Astrocyte (in vitro differentiated cells and primary cell): Measurements from ENCODE around the gene C1orf159. TPM values are rescaled to one million over a fixed set of nuclear protein-coding genes. Genes with fewer than 3 reads are reported as not detected.
A peak's percentile ranks its signal among the peaks of the same experiment; 100 is the strongest.

Experiments
- DNase-seq: peaks from one replicate; pipeline ENCODE4 v3.0.0-alpha.2; 2010; ENCODE audit warnings: low read depth
- FAIRE-seq: peaks from 2 replicates; lab custom pipeline; 2011; peaks lifted over from hg19 to GRCh38; lab: Jason Lieb, UNC
- H2AFZ ChIP-seq: 2 replicates; pipeline ENCODE4 v1.6.0; 2012; ENCODE audit warnings: low read depth, low read length, inconsistent platforms
- H3K27ac ChIP-seq: 2 replicates; pipeline ENCODE4 v1.5.1; 2011; ENCODE audit warnings: low read depth, low read length, inconsistent platforms
- H3K27me3 ChIP-seq: 2 replicates; pipeline ENCODE4 v1.6.0; 2011; ENCODE audit warnings: low read length, inconsistent platforms; ENCODE audit not compliant: insufficient read depth
- H3K36me3 ChIP-seq: 2 replicates; pipeline ENCODE4 v1.5.1; 2011; ENCODE audit warnings: low read length, inconsistent platforms; ENCODE audit not compliant: insufficient read depth
- H3K4me1 ChIP-seq: 2 replicates; pipeline ENCODE4 v1.5.1; 2011; ENCODE audit warnings: low read length, inconsistent platforms; ENCODE audit not compliant: insufficient read depth
- H3K4me2 ChIP-seq: 2 replicates; pipeline ENCODE4 v1.6.0; 2012; ENCODE audit warnings: low read length, inconsistent platforms
- H3K4me3 ChIP-seq: 2 replicates; pipeline ENCODE4 v1.5.1; 2011; ENCODE audit warnings: low read depth, mild to moderate bottlenecking, low read length, inconsistent platforms; ENCODE audit not compliant: insufficient read depth
- H3K79me2 ChIP-seq: 2 replicates; pipeline ENCODE4 v1.6.0; 2012; ENCODE audit warnings: mild to moderate bottlenecking, low read length, inconsistent platforms; ENCODE audit not compliant: insufficient read depth
- H3K9ac ChIP-seq: 2 replicates; pipeline ENCODE4 v1.6.0; 2012; ENCODE audit warnings: mild to moderate bottlenecking, low read length, inconsistent platforms
- H3K9me3 ChIP-seq: 2 replicates; pipeline ENCODE4 v1.5.1; 2012; ENCODE audit warnings: low read depth, mild to moderate bottlenecking, low read length, inconsistent platforms; ENCODE audit not compliant: insufficient read depth
- H4K20me1 ChIP-seq: 2 replicates; pipeline ENCODE4 v1.6.0; 2012; ENCODE audit warnings: low read length, inconsistent platforms; ENCODE audit not compliant: insufficient read depth
- H3K27ac Mint-ChIP-seq: one replicate; pipeline ENCODE4 v1.8.0; 2021; ENCODE audit warnings: mild to moderate bottlenecking, mixed read lengths; ENCODE audit not compliant: unreplicated experiment
- H3K27me3 Mint-ChIP-seq: one replicate; pipeline ENCODE4 v1.8.0; 2021; ENCODE audit warnings: low read depth, mixed read lengths; ENCODE audit not compliant: unreplicated experiment
- H3K36me3 Mint-ChIP-seq: one replicate; pipeline ENCODE4 v1.8.0; 2021; ENCODE audit warnings: low read depth, mixed read lengths; ENCODE audit not compliant: unreplicated experiment
- H3K4me1 Mint-ChIP-seq: one replicate; pipeline ENCODE4 v1.8.0; 2021; ENCODE audit warnings: low read depth, mixed read lengths; ENCODE audit not compliant: unreplicated experiment
- H3K4me3 Mint-ChIP-seq: one replicate; pipeline ENCODE4 v1.8.0; 2021; ENCODE audit warnings: mild to moderate bottlenecking, moderate library complexity, mixed read lengths; ENCODE audit not compliant: unreplicated experiment
- H3K9me3 Mint-ChIP-seq: one replicate; pipeline ENCODE4 v1.8.0; 2021; ENCODE audit warnings: mild to moderate bottlenecking, mixed read lengths; ENCODE audit not compliant: unreplicated experiment
- CTCF ChIP-seq: IDR thresholded peaks from 2 replicates; pipeline ENCODE4 v1.5.1; 2011; ENCODE audit warnings: low read depth, mild to moderate bottlenecking, inconsistent platforms, low read length, moderate library complexity; ENCODE audit not compliant: insufficient read depth
- EZH2 ChIP-seq: IDR thresholded peaks from 2 replicates; pipeline ENCODE4 v1.6.1; 2012; ENCODE audit warnings: mild to moderate bottlenecking, low read length, inconsistent platforms; ENCODE audit not compliant: insufficient read depth
- total RNA-seq: library from RNA; stranded (reverse); gene quantifications from 2 replicates; pipeline ENCODE4 v1.2.1, GENCODE V29; 2021

Gene C1orf159
- total RNA-seq, 1 donor from 2014 or later: 13.9 TPM

- Histone ChIP-seq H3K9ac (no peak overlapping the region), H3K9me3 (no peaks in the 10 kb centered on the region), H3K27me3 (no peaks in the 10 kb centered on the region), H4K20me1 (peaks cover 9% of the 10 kb centered on the region), H3K4me1 (peaks cover 26% of the 10 kb centered on the region), H3K4me3 (no peak overlapping the region), H3K79me2 (no peaks in the 10 kb centered on the region), H3K27ac (no peak overlapping the region), H2AFZ (no peak overlapping the region), H3K4me2 (peak overlapping the region; percentile 44), H3K36me3 (no peaks in the 10 kb centered on the region)
- no peak for FAIRE-seq
- Mint-ChIP-seq H3K27me3 (peaks cover 4% of the 10 kb centered on the region), H3K4me3 (no peak overlapping the region), H3K4me1 (peaks cover 4% of the 10 kb centered on the region), H3K27ac (no peak overlapping the region), H3K9me3 (no peaks in the 10 kb centered on the region), H3K36me3 (peaks cover 2% of the 10 kb centered on the region)
- no peak for DNase-seq
- TF ChIP-seq EZH2 (peak; percentile 47), CTCF (no peak)
Observed at GRCh38 chr1:1061682-1062345, 54.1 kb downstream of the C1orf159 start.

DNA sequence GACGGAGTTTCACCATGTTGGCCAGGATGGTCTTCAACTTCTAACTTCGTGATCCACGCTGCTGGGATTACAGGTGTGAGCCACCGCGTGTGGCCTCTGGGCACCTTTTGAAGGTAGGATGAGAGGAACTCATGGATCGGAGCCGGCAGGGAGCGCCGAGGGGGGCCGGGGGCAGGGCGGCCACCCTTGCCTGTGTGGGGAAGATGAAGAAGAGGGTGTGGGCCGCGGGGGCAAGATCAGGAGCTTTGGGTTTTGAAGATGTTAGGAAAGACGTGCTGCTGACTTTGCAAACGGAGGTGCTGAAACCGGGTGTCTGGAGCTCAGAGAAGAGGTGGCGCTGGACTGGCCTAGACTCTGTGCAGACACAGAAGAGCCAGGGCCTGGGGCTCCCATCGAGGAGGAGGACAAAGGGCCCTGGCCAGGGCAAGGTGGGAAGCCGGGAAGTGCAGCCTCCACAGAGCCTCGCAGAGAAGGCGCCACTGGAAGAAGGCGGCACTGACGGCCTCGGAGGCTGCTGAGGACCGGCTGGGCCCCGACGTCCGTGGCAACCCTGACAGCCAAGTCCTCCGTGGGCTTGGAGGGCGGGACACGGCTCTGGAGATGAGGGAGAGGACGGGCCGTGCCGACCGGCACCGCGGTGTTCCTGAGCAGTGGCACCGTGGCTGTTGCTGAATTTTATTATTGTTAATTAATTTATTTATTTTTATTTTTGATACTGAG lies 55.4 kb downstream of the C1orf159 start:
- Histone ChIP-seq H3K9me3 (no peaks in the 10 kb centered on the region), H3K36me3 (no peaks in the 10 kb centered on the region), H3K27ac (no peak overlapping the region), H3K79me2 (no peaks in the 10 kb centered on the region), H4K20me1 (peaks cover 20% of the 10 kb centered on the region), H3K9ac (no peak overlapping the region), H3K4me3 (peak overlapping the region; percentile 61), H3K4me1 (peaks cover 26% of the 10 kb centered on the region), H3K4me2 (peak overlapping the region; percentile 91), H3K27me3 (no peaks in the 10 kb centered on the region), H2AFZ (no peak overlapping the region)
- no peaks in the 10 kb centered on the region for H3K9me3 Mint-ChIP-seq
- H3K27me3 Mint-ChIP-seq: peaks cover 4% of the 10 kb centered on the region
- FAIRE-seq: no peak
- H3K4me1 Mint-ChIP-seq: peaks cover 4% of the 10 kb centered on the region
- DNase-seq: no peak
- H3K4me3 Mint-ChIP-seq: peak overlapping the region; percentile 84
- peaks cover 2% of the 10 kb centered on the region for H3K36me3 Mint-ChIP-seq
- TF ChIP-seq CTCF (no peak), EZH2 (no peak)
- H3K27ac Mint-ChIP-seq: peak overlapping the region; percentile 34
